NAMALWA (cell line): ENCODE measurements around the gene CC2D1A.

Source experiments
- DNase-seq: peaks from one replicate; pipeline ENCODE4 v3.0.0-alpha.2; 2015; ENCODE audit warnings: low spot score

The CC2D1A gene

DNA sequence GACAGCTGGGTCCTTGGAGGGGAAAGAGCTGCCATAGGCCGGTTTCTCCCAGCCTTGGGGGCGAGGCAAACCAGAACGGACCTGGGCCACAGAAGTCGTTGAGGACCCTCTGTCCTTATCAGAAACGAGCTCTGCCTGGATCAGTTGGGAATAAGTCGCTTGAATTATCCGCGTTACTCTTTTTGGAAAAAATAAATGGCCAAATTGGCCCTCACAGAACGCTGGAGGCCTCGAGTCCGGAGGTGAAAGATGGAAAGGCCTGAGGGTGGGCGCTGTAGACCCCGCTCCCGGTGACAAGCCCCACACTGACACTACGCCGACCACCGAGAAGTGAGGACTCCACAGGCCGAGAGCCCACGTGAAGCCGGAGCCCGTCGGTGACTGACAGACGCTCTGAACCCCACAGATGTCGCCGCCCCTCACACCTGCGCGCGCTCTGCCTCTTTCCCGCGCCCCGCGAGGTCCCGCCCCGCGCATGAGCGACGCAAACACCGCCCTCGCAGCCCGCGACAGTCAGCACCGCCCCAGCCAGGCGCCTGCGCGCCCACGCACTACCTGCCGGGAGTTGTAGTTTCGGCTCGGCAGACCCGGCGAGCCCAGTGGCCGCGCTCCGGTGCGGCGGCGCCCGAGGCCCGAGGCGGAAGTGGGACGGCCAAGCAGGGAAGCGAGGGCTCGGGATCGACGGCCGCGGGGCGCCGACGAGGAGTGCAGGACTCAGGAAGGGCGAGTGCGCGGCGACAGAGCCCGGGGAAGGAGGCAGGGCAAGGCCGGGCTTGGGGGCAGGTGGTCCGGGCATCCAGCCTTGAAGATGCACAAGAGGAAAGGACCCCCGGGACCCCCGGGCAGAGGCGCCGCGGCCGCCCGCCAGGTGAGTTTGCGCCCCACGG, at the start of gene CC2D1A, which contains the start of gene BRME1:
CC2D1A (plus strand) TSS at position 568 of the 887 bp plus-strand sequence; CDS start at position 809, 241 bp downstream.
BRME1 (minus strand) TSS at position 484 of the 887 bp plus-strand sequence. CDS start 1,225 bp downstream, outside the sequence.
- peak; percentile 94 for DNase-seq

DNA sequence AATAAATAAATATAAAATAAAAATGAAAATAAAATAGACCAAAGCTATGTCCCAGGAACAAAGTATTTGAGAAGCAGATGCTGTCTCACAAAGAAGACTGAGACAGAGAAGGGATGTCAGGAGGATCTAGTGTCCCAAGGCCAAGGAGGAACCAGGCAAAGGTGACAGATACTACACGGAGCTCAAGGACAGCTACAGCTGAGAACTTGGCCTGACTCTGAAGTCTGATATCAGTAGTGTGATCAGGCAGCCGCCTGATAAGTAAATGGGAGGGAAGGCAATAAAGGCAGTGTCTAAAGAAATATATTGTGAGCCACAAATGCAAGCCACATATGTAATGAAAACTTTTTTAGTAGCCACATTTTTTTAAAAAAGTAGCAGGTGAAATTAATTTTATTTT, 49.5 kb upstream of the CC2D1A start:
- no peak for DNase-seq

DNA sequence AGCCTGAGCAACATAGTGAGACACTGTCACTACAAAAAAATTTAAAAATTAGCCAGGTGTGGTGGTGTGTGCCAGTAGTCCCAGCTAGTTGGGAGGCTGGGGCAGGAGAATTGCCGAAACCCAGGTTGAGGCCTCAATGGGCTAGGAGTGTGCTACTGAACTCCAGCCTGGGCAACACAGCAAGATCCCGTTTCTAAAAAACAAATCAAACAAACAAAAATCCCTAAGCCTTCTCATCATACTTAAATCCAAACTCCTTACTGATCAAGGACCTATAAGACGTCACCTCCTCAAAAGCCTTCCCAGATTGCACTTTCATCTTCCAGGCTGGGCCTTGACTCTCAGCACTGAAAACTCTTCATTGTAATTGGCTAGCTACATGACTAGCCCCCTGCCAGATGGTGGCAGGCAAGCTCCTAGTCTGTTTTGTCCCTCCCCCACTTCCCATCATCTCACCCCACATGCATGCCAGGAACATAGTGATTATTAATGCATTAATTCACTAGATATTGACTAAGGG, 46.6 kb upstream of the CC2D1A start:
- no peak for DNase-seq

DNA sequence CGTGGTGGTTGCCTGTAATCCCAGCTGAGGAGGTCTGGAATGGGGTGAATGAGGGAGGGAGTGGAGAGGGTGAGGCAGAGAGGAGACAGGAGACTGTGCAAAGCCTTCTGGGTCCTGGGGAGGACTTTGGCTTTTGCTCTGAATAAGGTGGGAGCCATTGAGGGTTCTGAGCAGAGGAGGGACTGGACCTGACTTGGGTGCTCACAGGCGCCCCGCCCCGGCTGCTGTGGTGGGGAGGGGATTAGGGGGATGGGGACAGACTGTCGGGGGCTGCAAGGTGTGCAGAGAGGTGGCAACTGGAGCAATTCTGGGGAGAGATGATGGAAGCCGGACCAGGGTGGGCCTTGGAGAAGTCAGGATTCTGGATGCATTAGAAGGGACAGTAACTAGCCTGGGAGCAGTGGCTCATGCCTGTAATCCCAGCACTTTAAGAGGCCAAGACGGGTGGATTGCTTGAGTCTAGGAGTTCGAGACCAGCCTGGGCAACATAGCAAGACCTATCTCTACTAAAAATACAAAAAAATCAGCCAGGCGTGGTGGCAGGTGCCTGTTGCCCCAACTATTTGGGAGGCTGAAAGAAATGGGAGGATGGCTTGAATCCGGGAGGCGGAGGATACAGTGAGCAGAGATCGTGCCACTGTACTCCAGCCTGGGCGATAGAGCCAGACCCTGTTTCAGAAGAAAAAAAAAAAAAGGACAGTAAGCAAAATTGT, 45.2 kb upstream of the CC2D1A start:
- no peak for DNase-seq

DNA sequence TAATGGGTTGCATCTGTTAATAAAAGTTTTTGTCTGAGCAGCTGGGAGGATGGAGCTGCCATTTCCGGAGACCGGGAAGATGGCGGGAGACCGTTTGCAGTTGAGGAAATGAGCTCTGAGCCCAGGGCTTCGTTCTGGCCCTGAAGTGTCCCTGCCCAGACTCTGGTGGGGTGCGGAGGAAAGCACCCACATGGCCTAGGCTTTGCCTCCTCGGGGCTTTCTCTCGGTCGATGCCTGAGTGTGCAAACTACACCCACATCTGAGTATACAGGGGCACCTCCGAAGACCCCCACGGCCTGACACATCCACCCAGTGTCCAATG, 44.6 kb upstream of the CC2D1A start:
- no peak for DNase-seq

DNA sequence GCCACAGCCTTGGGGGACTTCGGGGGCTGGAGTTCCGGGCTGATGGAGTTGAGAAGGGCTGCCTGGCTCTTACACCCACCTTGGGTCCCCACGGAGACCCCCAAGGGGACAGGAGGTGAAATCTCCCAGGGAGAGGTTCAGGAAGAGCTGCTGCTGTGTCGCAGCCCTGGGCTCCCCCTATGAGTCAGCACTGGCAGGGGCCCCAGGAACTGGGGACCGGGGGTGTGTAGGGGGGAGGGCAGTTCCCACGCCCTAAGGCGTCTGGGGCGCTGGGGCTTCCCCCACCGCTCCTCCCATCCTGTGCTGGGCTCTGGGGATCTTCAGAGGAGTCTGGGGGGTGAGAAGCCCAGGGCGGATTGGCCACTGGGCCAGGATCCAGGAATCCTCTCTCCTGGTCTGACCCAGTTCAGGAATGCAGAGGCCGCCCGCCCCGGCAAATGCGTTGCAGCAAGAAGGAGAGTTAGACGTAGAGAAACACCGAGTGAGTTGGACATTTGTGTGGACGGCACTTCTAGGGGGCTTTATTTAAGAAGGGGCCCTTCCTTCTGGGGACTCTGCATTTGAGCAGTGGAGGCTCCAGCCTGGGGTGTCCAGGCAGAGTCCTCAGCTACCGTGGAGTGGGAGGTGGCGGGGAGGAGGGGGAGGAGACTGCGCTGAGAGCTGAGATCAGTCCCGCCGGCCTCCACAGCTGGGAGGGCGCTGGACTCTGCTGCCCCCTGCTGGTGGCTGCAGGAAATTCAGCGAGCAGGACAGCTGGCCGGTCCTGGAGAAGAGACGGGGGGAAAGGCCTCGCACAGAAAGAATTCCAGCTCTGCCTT, 44.1 kb upstream of the CC2D1A start:
- DNase-seq, result peak; percentile 82

DNA sequence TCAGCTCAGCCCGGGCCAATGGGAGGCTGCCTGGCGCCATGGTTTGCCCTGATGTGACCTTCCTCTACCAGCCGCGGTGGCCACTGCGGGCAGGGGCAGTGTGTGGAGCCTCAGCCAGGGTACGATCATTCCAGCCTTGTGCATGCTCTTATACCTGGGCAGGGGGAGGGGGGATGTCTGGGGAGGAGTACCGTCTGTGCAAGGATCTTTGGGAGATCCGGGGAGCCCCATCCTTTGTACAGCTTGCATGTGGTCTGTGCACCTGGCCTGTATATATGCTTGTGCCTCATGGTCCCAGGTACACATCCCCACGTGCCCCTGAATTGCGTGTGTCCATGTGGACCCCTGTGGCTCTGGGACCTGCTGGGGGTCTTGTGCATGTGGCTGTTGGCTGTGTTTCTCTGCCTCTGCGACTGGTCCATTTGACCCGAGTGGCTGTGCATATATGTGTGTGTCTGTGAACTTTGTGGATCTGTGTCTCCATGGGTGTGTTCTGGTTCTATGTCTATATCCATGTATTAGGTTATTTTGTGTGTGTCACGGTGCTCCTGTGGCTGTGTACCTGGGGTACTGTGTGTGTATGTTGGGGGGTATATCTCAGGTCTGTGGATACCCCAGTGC, 41.8 kb upstream of the CC2D1A start:
- no peak for DNase-seq

DNA sequence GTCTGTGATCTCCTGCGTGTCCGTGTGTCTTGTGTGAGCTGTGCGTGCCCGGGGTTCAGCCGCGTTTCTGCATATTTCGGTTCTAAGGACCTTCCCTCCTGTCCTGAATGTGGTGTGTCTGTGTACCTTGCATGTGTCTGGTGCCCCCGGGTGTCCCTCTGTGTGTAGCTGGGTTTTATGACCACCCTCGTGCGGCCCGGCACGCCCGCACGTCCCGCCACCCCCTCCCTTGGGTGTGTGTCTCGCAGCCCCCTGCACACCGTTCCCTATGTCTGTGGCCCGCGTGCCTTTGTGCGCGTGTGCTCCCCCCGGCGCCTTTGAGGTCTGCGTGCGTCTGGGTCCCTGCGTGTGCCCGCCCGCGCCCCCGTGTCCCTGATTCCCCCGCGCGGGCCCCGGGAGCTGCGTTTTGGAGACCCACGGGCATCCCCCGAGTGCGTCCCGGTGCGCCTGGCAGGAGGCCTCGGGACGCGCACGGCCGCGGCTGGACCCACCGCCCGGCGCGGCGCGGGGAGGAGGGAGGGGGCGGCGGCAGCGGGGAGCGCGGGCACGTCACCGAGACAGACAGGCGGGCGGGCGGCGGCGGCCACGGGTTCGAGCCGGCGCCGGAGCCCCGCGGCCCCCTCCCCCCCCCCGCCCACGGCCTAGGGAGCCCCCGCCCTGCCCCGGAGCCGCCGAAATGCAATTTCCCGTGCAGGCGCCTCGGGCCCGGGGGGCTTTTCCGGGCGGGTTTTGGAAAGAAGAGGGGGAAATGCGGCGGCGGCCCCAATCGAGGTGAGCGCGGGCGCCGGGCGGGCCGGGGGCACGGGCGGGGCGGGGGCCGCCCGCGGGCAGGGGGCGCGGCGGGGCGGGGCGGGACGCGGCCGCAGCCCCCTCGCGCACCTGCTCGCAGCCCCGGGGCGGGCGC, 41.1 kb upstream of the CC2D1A start:
- DNase-seq, result no peak

DNA sequence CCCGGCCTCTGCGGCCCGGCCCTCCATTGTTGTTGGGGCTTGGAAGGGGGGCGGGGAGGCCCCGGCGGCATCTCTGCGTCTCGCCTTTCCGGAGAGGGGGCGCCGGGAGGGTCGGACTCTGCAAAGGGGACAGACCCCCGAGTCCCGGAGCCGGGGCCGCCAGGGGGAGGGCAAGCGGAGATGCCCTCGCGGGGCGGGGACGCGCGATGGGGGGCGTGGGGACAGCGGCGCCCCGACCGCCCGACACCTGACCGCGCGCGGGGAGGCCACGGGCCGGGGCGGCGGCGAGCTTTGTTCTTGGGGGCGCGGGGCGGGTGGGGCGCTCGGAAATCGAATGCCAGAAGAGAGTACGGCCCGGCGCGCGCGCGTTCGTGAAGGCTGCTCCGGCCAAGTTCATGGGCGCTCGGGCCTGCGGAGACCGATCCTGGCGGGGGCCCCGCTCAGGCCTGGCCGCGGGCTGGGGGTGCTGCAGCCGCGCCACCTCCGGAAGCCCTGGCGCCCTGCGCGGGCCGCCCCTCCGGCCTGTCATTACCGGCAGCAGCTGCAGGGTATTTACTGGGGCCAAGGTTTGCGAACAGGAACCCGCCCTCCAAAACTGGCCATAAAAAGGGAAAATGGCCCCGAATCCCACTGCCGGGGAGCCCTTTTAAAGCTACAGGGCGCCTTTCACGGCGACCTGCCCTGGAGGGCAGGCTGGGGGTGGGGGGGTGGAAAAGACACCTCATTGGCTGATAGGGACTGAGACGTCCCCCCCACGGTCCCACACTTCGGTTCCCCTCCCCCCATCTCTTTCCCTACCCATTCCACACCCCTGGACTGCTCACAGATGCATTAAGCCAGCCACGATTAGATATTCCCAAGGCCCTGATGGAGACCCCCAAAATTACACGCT, 40.2 kb upstream of the CC2D1A start:
- DNase-seq, result no peak

DNA sequence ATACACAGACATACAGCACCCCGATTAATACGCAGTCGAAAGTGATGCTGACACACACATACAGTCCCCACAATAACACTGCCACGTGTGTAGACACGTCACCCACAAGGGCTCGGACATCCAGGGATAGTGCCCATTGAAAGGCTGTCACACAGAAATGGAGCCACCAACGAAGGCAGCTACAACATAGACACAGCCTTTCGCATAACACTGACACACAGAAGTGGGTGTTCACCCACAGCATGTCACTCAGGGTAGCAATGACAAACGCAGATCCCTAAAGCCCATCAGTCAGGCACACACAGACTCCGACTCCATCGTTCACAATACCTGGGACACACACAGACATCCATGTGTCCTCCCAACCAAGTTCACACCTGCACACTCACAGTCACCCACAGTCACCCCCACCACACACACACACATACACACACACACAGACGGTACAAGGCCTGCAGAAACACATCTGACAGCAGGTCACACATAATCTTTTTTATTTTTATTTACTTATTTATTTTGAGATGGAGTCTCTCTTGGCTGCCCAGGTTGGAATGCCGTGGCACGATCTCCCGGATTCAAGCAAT, 39.4 kb upstream of the CC2D1A start:
- no peak for DNase-seq

DNA sequence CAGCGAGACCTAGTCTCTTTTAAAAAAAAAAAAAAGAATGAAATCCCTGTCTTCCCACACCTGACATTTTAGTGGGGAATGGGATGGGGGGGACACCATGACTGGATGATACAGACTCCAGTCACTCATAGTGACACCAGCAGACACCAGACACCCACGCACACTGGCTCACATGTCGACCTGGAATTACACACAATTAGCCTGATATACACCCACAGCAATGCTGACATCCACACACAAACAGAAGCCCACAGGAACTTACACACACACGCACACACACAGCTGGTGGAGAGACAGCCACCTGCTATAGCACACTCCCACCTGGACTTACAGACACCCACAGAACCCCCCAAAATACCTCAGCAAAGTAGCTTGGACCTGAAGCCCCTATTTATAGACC, 37.3 kb upstream of the CC2D1A start:
- no peak for DNase-seq

DNA sequence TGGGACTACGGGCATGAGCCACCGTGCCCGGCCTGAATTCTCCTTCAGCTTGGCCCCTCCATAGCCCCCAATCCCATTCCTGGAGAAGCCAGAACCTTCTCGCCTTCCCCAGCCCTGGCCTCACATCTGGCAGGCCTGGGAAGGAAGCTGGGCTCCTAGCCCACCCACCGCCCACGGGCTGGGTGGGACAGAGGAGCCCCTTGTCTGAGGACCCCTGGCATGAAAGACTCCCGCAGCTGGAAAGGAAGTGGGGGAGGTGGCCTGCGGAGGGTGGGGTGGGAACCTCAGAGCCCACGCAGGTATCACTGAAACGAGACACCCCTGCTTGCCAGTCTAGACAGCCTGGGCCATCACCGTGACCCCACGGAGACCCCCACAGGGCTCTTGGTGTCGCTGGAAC, 36.7 kb upstream of the CC2D1A start:
- no peak for DNase-seq

DNA sequence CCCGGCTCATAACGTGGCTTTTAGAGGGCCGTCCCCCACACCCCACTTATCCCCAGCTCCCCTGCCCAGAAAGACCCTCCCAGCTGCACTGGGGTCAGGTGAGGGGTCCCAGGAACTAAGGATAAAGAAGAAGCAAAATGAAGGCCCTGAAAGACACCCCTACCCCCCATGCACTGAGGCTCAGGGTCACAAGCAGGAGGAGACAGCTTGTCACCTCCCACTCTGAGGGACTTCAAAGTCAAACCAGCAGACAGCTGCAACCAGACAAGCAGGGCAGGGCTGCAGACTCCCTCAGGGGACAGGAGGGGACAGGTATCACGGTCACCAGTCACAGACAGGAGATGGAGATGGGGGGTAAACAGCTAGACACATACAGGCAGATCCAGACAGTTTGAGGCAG, 35.1 kb upstream of the CC2D1A start:
- no peak for DNase-seq

DNA sequence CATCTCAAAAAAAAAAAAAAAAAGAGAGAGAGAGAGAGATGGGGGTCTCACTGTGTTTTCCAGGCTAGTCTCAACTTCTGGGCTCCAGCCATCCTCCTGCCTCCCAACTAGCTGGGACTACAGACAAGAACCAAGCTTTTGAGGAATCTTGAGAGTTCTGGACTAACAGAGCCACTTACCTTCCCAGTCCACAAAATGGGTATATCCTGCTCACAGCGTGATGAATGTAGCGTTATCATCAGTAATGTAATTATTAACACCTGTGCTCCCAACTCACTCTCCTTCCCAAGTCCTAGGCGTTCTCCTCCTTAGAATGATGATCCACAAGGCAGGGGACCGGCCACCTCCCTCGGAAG, 33.7 kb upstream of the CC2D1A start:
- DNase-seq, result no peak

DNA sequence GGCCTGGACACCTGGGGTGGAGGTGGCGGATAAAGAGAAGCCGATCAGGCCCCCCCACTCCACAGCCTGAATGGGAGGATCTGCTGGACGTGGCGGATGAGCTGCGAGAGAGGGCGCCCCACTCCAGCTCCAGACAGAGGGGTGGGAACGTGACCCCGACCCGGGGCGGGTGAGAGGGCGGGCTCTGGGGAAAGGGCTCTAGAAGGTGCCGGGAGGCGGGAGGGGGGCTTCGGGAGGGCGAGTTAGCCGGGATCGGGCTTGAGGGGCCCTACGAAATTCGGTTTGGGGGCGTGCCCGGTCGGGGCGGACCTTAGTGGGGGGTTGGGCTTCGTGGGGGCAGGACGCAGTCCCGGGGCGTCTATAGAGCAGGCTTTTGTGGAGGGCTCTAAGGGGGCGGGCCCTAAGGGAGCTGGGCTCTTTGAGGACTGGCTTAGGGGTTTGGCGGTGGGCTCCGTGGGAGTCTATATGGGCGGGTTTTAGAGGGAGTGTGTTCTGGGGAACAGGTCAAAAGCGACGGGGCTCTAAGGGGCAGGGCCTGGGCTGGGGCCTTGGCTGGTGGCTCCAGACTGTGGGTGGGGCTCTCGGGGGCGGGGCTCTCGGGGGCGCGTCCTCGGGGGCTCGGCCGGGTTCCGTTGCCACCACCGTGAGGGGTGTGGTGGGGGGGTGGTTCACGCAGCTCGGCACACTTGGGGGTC, 33.2 kb upstream of the CC2D1A start:
- DNase-seq, result peak; percentile 80

DNA sequence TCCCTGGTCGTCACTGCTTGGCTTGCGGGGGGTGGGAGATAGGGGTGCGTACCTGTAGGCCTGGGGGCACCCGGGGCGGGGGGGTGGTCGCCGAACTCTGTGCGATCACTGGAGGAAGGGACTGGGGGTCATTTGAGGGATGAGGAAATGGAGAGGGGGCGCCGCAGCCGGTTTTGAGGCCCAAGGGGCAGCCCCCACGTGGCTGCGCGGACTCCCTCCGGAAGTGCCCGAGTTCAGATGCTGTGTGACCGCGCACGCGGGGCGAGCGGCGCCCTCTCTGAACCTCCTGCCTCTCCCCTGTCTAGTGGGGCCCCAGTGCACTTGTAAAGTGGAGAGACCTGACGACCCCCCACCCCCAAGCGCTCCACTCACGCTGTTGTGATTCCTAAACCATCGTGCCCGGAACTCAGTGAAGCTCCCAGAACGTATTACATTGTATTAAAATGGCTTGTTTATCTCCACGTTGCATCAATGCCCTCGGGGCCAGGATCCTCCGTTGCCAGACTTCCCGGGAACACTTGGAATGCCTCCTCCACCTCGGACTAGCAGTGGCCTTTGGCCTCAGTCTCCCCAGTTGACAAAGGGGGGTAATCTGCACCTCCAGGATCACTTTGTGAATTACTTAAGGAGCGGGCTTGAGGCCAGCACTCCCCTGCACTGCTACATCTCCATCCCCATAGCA, 32.0 kb upstream of the CC2D1A start:
- no peak for DNase-seq

DNA sequence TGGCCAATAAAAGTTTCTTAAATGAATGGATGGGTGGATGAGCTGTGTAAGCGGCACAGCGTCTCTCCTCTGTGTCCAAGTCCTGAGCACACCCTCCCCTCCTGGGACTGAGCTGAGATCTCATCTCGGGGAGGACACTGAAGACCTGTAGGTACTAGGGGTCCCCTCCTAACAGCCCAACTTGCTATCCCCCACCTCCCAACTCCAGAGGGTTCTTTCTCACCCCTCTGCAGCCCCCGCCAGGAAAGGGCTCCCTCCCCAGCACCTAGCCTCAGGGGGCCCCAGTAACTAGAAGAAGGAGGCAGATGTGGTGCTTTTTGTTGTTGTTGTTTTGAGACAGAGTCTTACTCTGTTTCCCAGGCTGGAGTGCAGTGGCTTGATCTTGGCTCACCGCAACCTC, 30.2 kb upstream of the CC2D1A start:
- DNase-seq, result no peak

DNA sequence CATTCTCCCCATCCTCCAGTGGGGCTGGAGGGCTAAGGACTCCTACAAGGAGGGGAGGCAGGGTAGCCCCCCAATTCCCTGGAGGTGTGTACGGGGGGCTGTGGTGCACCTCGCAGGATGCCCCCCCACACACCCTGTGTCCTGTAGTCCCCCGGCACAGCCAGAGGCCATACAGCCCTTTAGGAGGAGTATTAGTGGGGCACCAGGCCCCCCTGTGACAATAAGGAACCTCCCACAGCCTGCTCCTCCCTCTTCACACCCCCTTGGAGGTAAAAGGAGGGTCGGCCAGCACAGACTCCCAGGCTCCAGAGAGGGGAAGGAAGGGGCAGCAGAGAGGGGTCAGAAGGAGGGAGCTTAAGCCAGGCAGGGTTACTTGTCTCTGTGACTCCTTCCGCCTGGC, 29.2 kb upstream of the CC2D1A start, which contains the start of gene NANOS3:
NANOS3 (plus strand) TSS at position 301 of the 400 bp plus-strand sequence. CDS start 115 bp downstream, outside the sequence.
- DNase-seq, result no peak
